ENCODE measurements around the gene C2orf92. TPM values are rescaled to one million over a fixed set of nuclear protein-coding genes. Genes with fewer than 3 reads are reported as not detected.
"Not testable (repeated sequence)": the region's sequence is repeated elsewhere in the genome, so short reads cannot be mapped to it uniquely, and the experiment has no call there.

Gene C2orf92
- total and polyA plus RNA-seq, 2 experiments from 2014 or later = 1.1 to 1.2 TPM

GRCh38 chr2:97707362-97708047, 38.0 kb downstream of the C2orf92 start:
- H3F3A ChIP-seq (ENCODE audit: insufficient read depth) = no peaks in the 10 kb centered on the region
- WGBS, 2 experiments (ENCODE audit: low coverage in 1 of 2, low lambda C conversion rate in 2 of 2, missing lambda C conversion rate in 2 of 2) = 54 to 57% methylated on average over 11 of the region's 11 CpGs
- no peaks in the 10 kb centered on the region for H3K79me2 ChIP-seq (ENCODE audit: insufficient read depth)
- in situ Hi-C loops (cut with MboI) = no loop called here
- H3K27me3 ChIP-seq (replicated peaks; ENCODE audit: insufficient read depth) = no peaks in the 10 kb centered on the region
- TF ChIP-seq EZH2 (IDR thresholded peaks at IDR 0.05; ENCODE audit: insufficient read depth, poor library complexity, severe bottlenecking) (no peak), EZH2phosphoT487 (IDR thresholded peaks at IDR 0.05; ENCODE audit: insufficient read depth, low read depth) (no peak)
- no peaks in the 10 kb centered on the region for H3K4me1 ChIP-seq (ENCODE audit: insufficient read depth)
- H3K4me2 ChIP-seq (ENCODE audit: unreplicated experiment) = no peak overlapping the region
- H3K9me3 ChIP-seq (ENCODE audit: low read depth) = no peaks in the 10 kb centered on the region
- no peaks in the 10 kb centered on the region for H3K36me3 ChIP-seq (ENCODE audit: low read depth)
- no peak overlapping the region for H2AFZ ChIP-seq
- H3K4me3 ChIP-seq = no peak overlapping the region
- no peak overlapping the region for H3K9ac ChIP-seq
- DNase-seq = no peak
- H3K27ac ChIP-seq = no peak overlapping the region
- no peaks in the 10 kb centered on the region for H4K20me1 ChIP-seq (ENCODE audit: insufficient read depth)
- H3K9me2 ChIP-seq (ENCODE audit: insufficient read depth) = no peaks in the 10 kb centered on the region

DNA sequence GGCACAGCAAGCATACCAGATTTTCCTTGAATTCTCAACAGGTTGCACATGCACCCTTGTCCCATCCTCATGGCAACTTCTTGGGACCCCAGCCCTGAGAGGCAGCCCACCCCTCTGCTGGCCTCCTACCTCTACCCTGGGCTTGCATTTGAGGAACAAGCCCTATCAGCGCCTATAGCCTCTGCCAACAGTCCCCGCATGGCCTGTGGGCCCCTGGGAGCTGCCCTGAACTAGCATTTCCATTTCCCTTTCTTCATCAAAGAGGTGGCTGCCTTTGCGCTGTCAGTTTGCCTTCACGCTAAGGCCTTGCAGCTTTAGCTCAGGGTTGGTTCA, 38.5 kb downstream of the C2orf92 start:
- H3K4me1 ChIP-seq (ENCODE audit: insufficient read depth) = no peaks in the 10 kb centered on the region
- WGBS, 2 experiments (ENCODE audit: low coverage in 1 of 2, low lambda C conversion rate in 2 of 2, missing lambda C conversion rate in 2 of 2) = 67 to 74% methylated on average over 4 of the region's 4 CpGs
- no peaks in the 10 kb centered on the region for H3K9me3 ChIP-seq (ENCODE audit: low read depth)
- no peak overlapping the region for H3K9ac ChIP-seq
- no peaks in the 10 kb centered on the region for H3K79me2 ChIP-seq (ENCODE audit: insufficient read depth)
- no peak overlapping the region for H3K27ac ChIP-seq
- no peak overlapping the region for H2AFZ ChIP-seq
- TF ChIP-seq EZH2 (IDR thresholded peaks at IDR 0.05; ENCODE audit: insufficient read depth, poor library complexity, severe bottlenecking) (no peak), EZH2phosphoT487 (IDR thresholded peaks at IDR 0.05; ENCODE audit: insufficient read depth, low read depth) (no peak)
- in situ Hi-C loops (cut with MboI) = no loop called here
- H3K9me2 ChIP-seq (ENCODE audit: insufficient read depth) = no peaks in the 10 kb centered on the region
- H3F3A ChIP-seq (ENCODE audit: insufficient read depth) = no peaks in the 10 kb centered on the region
- no peaks in the 10 kb centered on the region for H3K27me3 ChIP-seq (replicated peaks; ENCODE audit: insufficient read depth)
- H4K20me1 ChIP-seq (ENCODE audit: insufficient read depth) = no peaks in the 10 kb centered on the region
- H3K4me3 ChIP-seq = no peak overlapping the region
- no peak overlapping the region for H3K4me2 ChIP-seq (ENCODE audit: unreplicated experiment)
- no peak for DNase-seq
- no peaks in the 10 kb centered on the region for H3K36me3 ChIP-seq (ENCODE audit: low read depth)

- no peaks in the 10 kb centered on the region for H3K4me1 ChIP-seq (ENCODE audit: insufficient read depth)
- H3F3A ChIP-seq (ENCODE audit: insufficient read depth) = no peaks in the 10 kb centered on the region
- no peaks in the 10 kb centered on the region for H3K27me3 ChIP-seq (replicated peaks; ENCODE audit: insufficient read depth)
- no peak overlapping the region for H3K4me2 ChIP-seq (ENCODE audit: unreplicated experiment)
- no peaks in the 10 kb centered on the region for H4K20me1 ChIP-seq (ENCODE audit: insufficient read depth)
- H3K9ac ChIP-seq = no peak overlapping the region
- no peaks in the 10 kb centered on the region for H3K79me2 ChIP-seq (ENCODE audit: insufficient read depth)
- in situ Hi-C loops (cut with MboI) = no loop called here
- H3K36me3 ChIP-seq (ENCODE audit: low read depth) = no peaks in the 10 kb centered on the region
- DNase-seq = no peak
- no peak overlapping the region for H2AFZ ChIP-seq
- H3K4me3 ChIP-seq = no peak overlapping the region
- H3K9me2 ChIP-seq (ENCODE audit: insufficient read depth) = no peaks in the 10 kb centered on the region
- H3K27ac ChIP-seq = no peak overlapping the region
- 71 to 72% methylated on average over 8 of the region's 8 CpGs for WGBS, 2 experiments (ENCODE audit: low coverage in 1 of 2, low lambda C conversion rate in 2 of 2, missing lambda C conversion rate in 2 of 2)
- TF ChIP-seq EZH2phosphoT487 (IDR thresholded peaks at IDR 0.05; ENCODE audit: insufficient read depth, low read depth) (no peak), EZH2 (IDR thresholded peaks at IDR 0.05; ENCODE audit: insufficient read depth, poor library complexity, severe bottlenecking) (no peak)
- no peaks in the 10 kb centered on the region for H3K9me3 ChIP-seq (ENCODE audit: low read depth)
These were observed 39.1 kb downstream of the C2orf92 start for GRCh38 chr2:97708608-97709007.

- TF ChIP-seq EZH2phosphoT487 (IDR thresholded peaks at IDR 0.05; ENCODE audit: insufficient read depth, low read depth) (no peak), EZH2 (IDR thresholded peaks at IDR 0.05; ENCODE audit: insufficient read depth, poor library complexity, severe bottlenecking) (no peak)
- H3K4me2 ChIP-seq (ENCODE audit: unreplicated experiment) = no peak overlapping the region
- no peaks in the 10 kb centered on the region for H3K79me2 ChIP-seq (ENCODE audit: insufficient read depth)
- H3K4me3 ChIP-seq = no peak overlapping the region
- H3K9me3 ChIP-seq (ENCODE audit: low read depth) = no peaks in the 10 kb centered on the region
- H3F3A ChIP-seq (ENCODE audit: insufficient read depth) = no peaks in the 10 kb centered on the region
- H3K9ac ChIP-seq = no peak overlapping the region
- no peaks in the 10 kb centered on the region for H3K9me2 ChIP-seq (ENCODE audit: insufficient read depth)
- H2AFZ ChIP-seq = no peak overlapping the region
- DNase-seq = no peak
- no peaks in the 10 kb centered on the region for H3K36me3 ChIP-seq (ENCODE audit: low read depth)
- in situ Hi-C loops (cut with MboI) = no loop called here
- WGBS, 2 experiments (ENCODE audit: low coverage in 1 of 2, low lambda C conversion rate in 2 of 2, missing lambda C conversion rate in 2 of 2) = 55 to 58% methylated on average over 6 of the region's 6 CpGs
- H3K27me3 ChIP-seq (replicated peaks; ENCODE audit: insufficient read depth) = no peaks in the 10 kb centered on the region
- no peaks in the 10 kb centered on the region for H4K20me1 ChIP-seq (ENCODE audit: insufficient read depth)
- H3K4me1 ChIP-seq (ENCODE audit: insufficient read depth) = no peaks in the 10 kb centered on the region
- H3K27ac ChIP-seq = no peak overlapping the region
These were observed 41.8 kb downstream of the C2orf92 start for GRCh38 chr2:97711394-97711711.

GRCh38 chr2:97712175-97712574, 42.7 kb downstream of the C2orf92 start:
- H3K9ac ChIP-seq; H3K27me3 ChIP-seq (replicated peaks; ENCODE audit: insufficient read depth); H3K4me2 ChIP-seq (ENCODE audit: unreplicated experiment); H4K20me1 ChIP-seq (ENCODE audit: insufficient read depth); in situ Hi-C loops (cut with MboI); H3K79me2 ChIP-seq (ENCODE audit: insufficient read depth); H3K27ac ChIP-seq; H3K9me2 ChIP-seq (ENCODE audit: insufficient read depth); H3K4me1 ChIP-seq (ENCODE audit: insufficient read depth); H3K36me3 ChIP-seq (ENCODE audit: low read depth); H3K9me3 ChIP-seq (ENCODE audit: low read depth); H2AFZ ChIP-seq; DNase-seq; H3F3A ChIP-seq (ENCODE audit: insufficient read depth); H3K4me3 ChIP-seq: not testable (repeated sequence)
- 53 to 65% methylated on average over 9 of the region's 9 CpGs for WGBS, 2 experiments (ENCODE audit: low coverage in 1 of 2, low lambda C conversion rate in 2 of 2, missing lambda C conversion rate in 2 of 2)

Measured in GM23248 (cell line).